ENCODE data around the gene TRMT112. TPM values are rescaled to one million over a fixed set of nuclear protein-coding genes. Genes with fewer than 3 reads are reported as not detected.
A peak's percentile ranks its signal among the peaks of the same experiment; 100 is the strongest.

Gene TRMT112
- 83.4 TPM for total RNA-seq
- long read RNA-seq, transcript TRMT112-203 (3 exons, 823 nt): minor isoform, 5 of 67 reads
- long read RNA-seq, transcript TRMT112-206 (4 exons, 1,106 nt): major isoform, 59 of 67 reads
- long read RNA-seq, partial matches to known transcripts: 0 of 67 reads
- long read RNA-seq, other reads (novel, unspliced or antisense): 2 of 67 reads

DNA sequence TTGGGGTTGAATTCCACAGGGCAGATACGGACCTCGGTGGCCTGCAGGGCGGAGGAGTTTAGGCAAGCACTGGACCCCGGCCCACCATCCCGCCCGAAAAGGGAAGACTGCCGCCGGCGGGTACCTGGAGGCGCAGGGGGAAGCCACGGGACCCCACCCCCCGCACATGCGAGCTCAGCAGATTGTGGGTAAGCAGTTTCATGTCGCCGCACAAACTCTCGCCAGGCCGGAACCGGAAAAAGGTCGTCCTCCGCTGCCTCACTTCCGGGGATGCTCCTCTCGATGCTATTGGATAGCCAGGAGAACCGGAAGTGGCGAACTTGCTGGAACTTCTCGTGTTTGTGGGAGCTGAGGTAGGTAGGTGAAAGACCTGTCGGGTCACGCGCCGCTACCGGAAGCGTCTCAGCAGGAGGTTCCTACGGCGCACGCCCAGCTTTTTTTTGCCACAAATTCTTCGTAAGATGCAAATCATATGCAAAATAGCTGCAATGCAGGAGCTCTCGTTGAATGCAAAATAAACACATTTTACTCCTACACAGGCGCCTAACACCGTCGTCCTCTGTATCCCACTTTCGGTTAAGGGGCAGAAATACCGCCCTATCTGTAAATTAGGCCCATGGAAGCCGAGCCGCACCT lies at the start of gene TRMT112:
TRMT112 (minus strand) TSS at position 235 of the 636 bp plus-strand sequence; CDS start at position 202, 33 bp downstream.
- DNase-seq (peak; percentile 94), ATAC-seq (peak; percentile 81)
- intact Hi-C loops (cut with micrococcal nuclease): no loop called here

DNA sequence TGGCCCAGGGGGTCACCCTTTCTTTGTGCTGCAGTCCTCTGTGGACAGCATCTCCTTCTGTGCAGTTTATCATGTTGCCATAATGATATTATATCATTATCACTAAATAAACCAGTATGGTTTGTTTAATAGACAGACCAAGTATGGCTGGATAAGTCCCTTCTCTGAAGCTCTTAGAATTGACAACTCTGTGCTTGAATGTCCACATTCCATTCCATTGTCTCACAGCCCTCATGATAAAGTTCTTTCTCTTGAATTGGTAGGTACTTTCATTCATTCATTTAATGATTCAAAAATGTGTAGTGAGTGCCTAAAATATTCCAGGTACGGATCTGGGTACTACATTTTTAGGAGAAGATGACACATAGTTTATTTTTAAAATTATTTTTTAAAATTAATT lies 49.4 kb upstream of the TRMT112 start:
- DNase-seq (no peak), ATAC-seq (no peak)
- intact Hi-C loops (cut with micrococcal nuclease): no loop called here

DNA sequence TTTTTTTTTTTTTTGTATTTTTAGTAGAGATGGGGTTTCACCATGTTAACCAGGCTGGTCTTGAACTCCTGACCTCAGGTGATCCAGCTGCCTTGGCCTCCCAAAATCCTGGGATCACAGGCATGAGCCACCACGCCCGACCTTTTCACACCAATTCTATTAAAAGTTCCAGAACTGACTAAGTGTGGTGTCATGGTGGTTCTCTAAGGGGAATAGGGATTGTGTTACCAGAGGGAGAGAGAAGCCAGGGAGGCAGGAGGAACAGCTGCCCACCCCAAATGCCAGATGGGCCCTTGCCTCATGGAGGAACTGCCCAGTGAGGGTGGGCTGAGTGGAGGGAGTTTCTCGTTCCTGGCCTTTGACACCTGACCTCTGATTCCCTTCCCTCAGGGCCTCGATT lies 47.6 kb upstream of the TRMT112 start:
- DNase-seq: no peak
- ATAC-seq: no peak
- intact Hi-C loops (cut with micrococcal nuclease): no loop called here

DNA sequence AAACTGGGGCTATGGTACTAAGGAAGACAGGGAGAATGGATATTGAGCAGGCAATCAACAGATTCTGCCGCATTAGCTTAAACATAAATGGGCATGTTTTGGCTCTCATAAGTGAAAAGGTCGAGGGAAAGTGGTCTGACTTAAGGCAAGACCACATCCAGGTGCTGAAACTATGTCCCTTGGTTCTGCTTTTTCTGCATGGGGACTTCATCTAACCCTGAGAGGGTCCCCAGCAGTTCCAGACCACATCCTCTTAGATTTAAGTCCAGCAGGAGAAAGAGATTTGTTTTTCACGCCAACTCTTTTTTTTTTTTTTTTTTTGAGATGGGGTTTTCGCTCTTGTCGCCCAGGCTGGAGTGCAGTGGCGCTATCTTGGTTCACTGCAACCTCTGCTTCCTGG lies 47.1 kb upstream of the TRMT112 start:
- intact Hi-C loops (cut with micrococcal nuclease): no loop called here
- ATAC-seq (no peak), DNase-seq (no peak)

DNA sequence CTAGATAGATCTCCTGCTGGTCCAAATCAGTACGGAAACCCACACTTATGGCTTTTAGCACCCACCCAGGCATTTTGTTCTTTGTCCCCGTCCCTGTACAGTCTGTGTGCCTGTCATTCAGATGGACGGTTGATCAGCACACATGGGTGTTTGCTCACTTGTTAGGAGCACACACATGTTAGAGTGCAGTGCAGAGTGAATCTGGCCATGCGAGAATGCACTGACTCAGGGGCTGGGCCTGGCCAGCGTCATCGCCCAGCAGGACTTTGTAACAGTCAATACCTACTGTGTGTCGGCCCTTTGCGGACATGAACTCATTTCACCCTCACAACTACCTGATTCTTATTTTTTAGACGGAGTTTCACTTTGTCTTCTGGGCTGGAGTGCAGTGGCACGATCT lies 45.0 kb upstream of the TRMT112 start:
- ATAC-seq: no peak

DNA sequence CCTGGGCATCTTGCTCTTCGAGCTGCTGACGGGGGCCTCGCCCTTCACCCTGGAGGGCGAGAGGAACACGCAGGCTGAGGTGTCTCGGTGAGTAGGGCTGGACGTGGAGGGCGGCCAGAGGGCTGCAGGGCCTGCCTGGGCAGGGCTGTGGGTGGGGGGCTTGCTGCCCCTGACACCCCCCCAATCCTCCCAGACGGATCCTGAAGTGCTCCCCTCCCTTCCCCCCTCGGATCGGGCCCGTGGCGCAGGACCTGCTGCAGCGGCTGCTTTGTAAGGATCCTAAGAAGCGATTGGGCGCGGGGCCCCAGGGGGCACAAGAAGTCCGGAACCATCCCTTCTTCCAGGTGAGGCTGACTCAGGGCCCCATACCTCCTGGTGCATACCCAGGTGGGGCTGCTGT lies 44.3 kb upstream of the TRMT112 start:
- ATAC-seq (no peak), DNase-seq (no peak)
- intact Hi-C loops (cut with micrococcal nuclease): no loop called here

More for the DNA sequence above, 45.0 kb upstream of the TRMT112 start:
- intact Hi-C loops (cut with micrococcal nuclease): no loop called here
- DNase-seq: no peak

DNA sequence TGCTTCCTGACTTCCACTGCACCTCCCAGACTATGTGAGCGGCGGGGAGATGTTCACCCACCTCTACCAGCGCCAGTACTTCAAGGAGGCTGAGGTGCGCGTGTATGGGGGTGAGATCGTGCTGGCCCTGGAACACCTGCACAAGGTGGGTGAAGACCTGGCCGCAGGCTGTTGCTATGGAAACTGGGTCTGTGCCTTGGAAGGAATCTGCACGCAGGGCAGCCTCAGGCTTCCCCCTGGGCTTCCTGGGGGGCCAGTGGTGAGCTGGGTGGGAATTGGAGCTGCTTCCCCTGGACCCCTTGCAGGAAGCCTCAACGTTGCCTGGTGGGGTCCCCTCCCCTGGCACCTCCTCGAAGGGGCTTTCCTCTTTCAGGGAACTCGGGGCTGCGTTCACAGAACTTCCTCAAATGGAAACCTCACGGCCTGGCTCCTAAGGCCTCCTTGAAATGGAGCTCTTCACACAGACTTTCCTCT lies 43.1 kb upstream of the TRMT112 start:
- DNase-seq (no peak), ATAC-seq (no peak)
- intact Hi-C loops (cut with micrococcal nuclease): no loop called here

DNA sequence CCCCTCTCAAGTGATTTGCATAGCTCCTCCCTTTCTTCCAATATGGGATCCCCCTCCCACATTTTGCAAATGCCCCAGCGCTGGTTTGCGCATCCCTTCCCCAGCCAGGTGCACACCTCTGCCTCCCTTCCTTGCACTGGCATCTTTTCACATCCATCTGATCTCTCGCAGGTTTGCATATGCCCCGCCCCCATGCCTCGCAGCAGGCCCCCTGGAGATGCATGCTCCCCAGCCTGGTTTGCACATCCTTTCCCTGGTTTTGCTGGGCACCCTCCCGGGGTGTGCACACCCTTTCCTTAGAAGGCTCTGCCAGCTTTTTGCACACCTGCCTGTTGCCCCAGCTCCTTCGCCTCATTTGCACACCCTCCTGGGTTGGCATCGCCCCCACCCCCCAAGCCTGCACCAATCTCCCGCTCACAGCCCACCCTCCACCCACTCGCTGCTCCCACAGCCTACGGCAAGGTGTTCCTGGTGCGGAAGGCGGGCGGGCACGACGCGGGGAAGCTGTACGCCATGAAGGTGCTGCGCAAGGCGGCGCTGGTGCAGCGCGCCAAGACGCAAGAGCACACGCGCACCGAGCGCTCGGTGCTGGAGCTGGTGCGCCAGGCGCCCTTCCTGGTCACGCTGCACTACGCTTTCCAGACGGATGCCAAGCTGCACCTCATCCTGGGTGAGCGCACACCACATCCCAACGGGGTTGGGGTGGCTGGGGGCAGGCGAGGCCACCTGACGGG lies 42.5 kb upstream of the TRMT112 start:
- no peak for ATAC-seq
- intact Hi-C loops (cut with micrococcal nuclease): no loop called here
- DNase-seq: no peak

DNA sequence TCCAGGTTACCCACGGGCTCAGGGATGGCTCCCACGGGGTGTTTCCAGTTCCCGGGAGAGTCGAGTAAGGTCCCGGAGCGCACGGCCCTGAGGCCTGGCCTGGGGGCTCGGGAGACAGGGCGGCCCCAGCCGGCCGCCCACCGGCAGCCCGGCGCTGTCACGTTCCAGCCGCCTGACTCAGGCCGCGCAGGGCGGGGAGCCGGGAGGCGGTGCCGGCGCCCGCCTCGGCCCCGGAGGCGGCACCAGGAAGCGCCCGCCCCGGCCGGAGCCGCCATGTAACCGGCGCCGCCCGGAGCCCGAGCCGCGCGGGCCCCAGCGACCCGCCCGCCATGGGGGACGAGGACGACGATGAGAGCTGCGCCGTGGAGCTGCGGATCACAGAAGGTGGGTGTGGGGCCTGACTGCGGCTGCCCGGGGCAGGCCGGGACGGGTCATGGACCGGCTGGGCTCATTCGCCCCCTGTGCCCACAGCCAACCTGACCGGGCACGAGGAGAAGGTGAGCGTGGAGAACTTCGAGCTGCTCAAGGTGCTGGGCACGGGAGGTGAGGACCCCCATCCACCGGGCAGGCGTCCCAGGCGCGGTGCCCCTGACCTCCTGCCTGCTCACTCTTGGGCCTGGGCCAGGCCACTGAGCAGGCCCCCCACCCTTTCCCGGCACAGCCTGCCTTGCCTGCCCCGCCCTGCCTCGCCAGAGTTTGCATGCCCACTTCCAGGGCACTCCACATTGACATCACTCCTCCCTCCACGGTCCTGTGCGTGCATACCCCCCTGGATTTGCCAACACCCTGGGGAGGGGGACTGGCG lies 41.8 kb upstream of the TRMT112 start, which contains the start of gene RPS6KA4:
RPS6KA4 (plus strand) TSS at position 256 of the 805 bp plus-strand sequence; CDS start at position 330, 74 bp downstream.
- intact Hi-C loops (cut with micrococcal nuclease): no loop called here
- ATAC-seq (peak; percentile 86), DNase-seq (peak; percentile 86)

DNA sequence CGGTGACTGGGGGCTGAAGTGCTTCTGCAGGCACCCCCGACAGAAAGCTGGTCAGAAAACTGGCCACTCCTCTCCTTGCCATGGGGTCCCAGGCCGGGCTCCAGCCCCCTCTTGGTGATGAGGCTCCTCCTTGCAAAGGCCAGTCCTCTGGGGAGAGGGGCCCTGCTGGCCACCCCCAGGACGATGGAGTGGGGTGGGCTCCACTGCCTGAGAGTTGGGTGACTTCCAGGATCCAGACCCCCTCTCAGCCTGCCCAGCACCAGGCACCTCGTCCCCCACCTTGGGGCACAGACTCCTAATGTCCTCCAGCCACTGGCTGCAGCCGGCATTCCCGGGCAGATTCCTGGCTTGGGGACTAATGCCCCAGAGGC lies 41.2 kb upstream of the TRMT112 start:
- intact Hi-C loops (cut with micrococcal nuclease): no loop called here
- DNase-seq: no peak
- peak; percentile 23 for ATAC-seq

DNA sequence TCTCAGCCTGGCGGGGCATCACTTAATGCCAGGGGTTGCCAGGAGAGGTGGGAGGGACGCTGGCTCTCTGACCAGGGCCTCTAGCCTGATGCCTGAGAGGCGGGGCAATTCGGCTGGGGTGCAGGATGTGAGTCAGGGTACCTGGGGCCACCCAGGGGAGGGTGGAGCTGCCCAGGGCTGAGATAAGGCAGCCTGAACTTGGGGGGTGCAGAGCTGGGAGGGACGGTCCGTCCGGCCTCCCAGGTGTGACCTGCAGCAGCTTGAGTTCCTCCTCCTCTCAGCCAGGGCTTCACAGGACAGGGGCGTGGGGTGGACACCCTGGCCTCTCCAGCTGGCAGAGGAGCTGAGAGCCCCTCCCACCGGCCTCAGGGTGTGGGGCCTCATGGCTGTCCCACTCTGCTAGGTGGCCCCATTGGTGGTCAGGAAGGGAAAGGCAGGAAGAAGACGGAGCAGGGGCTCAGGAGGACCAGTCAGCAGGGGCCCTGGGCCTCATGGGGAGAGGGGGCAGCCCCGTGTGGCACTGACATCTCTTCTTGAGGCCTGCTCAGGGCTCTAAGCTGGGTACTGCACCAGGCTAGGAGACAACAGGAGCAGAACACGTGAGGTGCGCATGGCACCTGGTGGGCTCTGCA lies 40.7 kb upstream of the TRMT112 start:
- no peak for DNase-seq
- intact Hi-C loops (cut with micrococcal nuclease): no loop called here
- no peak for ATAC-seq

DNA sequence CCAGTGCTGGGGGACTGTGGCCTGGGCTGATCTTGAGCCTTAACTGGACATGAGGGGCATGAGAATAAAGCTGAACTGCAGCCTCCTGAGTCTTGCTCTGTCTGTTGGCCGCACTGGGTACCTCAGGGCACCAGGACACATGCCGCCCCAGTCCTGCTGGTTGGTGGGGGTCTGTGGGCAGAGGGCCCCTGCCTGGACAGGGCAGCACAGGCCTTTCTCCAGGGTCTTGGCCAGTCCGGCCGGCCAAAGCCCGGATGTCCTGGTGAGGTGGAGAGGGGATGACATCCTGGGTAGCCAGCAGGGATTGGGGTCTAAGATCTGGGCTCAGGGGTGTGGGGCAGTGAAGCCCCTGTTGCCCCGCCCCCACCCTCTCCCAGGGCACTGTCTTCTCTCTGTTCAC lies 40.1 kb upstream of the TRMT112 start:
- ATAC-seq (no peak), DNase-seq (no peak)
- intact Hi-C loops (cut with micrococcal nuclease): no loop called here

DNA sequence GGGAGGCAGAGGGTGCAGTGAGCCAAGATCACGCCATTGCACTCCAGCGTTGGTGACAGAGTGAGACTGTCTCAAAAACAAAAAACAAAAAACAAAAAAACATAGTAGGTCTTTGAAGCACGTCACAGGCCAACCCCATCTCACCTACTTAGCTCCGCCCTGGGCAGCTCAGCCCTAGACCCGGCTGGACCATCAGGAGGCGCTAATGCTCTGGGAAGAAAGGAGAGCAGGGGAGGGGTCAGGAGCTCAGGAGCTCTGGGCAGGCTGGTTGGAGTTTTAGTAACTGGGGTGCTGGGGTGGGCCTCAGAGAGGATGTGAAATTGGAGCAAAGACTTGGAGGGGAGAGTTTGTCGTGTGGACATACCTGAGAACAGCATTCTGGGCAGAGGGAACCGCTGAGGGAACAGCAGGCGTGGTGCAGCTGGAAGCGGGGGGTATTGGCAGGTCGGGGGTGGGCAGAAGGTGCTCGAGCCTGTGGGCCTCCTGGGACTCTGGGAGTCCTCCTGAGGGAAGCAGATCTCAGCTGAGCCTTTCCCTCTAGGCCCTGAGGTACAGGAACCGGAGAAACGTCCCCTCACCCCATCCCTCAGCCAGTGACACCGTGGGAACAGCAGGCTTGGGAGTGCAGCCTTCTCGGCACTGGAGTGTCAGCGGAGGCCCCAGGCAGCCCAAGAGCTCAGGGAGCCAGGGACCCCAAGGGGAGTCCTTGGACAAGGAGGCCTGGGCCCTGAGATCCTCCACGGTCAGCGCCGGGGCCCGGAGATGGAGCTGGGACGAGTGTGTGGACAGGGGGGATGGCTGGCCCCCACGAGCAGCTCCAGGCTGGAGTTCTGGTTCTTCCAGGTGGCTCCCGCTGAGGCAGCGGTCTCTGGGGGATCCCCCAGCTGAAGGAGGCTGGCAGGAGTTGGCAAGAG lies 39.4 kb upstream of the TRMT112 start:
- no peak for ATAC-seq
- DNase-seq: no peak
- intact Hi-C loops (cut with micrococcal nuclease): no loop called here

DNA sequence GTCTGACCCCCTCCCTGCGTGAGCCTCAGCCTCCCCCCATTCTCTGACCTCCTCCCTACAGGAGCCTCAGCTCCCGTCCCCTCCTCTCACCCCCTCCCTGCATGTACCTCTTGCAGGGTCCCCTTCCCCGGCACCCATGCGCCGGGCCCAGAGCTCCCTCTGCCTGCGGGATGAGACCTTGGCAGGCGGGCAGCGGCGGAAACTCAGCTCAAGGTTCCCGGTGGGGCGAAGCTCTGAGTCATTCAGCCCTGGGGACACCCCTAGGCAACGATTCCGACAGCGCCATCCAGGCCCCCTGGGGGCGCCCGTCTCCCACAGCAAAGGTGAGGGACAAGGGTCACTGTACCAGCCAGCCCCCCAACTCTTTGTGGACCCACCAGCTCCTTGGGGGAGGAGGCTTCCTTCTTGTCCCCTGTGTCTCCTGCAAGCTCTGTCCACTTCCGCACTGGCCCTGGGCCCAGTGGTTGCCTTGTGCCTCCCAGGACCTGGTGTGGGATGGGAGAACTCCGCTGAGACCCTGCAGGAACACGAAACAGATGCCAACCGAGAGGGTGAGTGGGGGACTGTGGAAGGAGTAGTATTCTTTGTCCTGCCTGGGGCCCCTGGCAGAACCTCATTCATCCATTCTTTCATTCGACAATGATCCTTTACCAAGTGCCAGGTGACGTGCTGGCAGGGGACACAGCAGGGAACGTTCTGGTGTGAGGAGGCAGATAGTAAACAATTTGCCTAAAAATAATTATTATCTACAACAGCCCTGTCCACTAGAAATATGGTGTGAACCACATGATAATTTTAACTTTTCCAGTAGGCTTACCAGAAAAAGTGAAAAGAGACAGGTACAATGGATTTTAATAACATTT lies 38.0 kb upstream of the TRMT112 start:
- intact Hi-C loops (cut with micrococcal nuclease): no loop called here
- peak; percentile 86 for DNase-seq
- peak; percentile 70 for ATAC-seq

DNA sequence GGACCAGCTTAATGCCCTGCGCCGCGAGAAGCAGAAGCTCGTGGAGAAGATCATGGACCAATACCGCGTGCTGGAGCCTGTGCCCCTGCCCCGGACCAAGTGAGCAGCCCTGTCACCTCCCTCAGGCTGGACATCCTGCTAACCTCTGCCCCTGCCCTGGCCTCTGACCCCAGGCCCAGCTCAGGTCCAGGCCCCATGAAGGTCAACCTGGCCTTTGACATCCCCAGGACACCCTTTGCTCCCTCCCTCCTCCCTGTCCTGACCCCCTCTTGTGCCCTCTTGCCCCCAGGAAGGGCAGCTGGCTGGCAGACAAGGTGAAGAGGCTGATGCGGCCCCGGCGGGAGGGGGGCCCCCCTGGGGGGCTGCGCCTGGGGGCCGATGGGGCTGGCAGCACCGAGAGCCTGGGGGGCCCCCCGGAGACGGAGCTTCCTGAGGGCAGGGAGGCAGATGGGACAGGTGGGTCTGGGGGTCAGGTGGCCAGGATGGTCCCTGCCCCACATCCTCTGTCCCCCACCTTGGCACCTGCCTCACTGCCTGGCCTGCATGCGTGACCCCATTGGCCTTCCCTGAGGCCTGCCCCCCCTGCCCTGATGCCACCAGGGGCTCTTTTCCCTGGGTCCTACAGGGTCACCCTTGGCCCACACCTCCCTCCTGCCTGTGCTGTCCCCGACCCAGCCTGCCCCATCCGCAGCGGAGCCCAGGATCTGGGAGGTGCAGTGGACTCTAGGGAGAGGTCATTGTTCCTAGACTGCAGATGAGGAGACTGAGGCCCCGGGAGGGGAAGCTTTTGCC lies 36.6 kb upstream of the TRMT112 start:
- intact Hi-C loops (cut with micrococcal nuclease): no loop called here
- ATAC-seq (no peak), DNase-seq (no peak)

DNA sequence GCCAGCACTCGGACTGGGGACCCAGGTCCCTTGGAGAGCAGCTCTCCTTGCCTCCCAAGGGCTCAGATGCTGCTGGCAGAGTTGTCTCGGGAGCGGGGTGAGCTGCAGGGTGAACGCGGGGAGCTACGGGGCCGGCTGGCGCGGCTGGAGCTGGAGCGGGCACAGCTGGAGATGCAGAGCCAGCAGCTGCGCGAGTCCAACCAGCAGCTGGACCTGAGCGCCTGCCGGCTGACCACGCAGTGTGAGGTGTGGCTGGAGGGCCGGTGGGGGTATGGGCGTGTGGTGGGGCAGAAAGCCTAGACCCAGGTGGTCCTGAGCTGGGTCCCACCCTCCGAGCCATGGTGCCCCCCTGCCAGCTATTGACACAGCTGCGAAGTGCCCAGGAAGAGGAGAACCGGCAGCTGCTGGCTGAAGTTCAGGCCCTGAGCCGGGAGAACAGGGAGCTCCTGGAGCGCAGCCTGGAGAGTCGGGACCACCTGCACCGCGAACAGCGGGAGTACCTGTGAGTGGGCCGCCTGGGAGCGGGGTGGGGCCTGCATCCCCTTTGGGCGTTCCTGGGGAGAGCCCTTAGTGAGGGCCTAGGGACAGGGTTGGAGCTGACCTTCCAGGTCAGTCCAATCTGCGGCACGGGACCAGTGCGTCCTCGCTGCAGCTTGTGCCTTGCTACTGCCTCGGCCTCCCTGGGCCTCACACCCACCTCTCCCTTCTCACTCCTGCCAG lies 35.8 kb upstream of the TRMT112 start:
- DNase-seq (no peak), ATAC-seq (no peak)
- intact Hi-C loops (cut with micrococcal nuclease): no loop called here
